NCI-H774 (cell line): Measurements from ENCODE around the gene LPAR2.

Source experiments
- DNase-seq: peaks from one replicate; lab custom pipeline; 2025; lab: John Stamatoyannopoulos, UW

Gene LPAR2

GRCh38 chr19:19653597-19654147 lies 25.7 kb upstream of the LPAR2 start:
- no peak for DNase-seq

GRCh38 chr19:19652482-19653295 lies 24.7 kb upstream of the LPAR2 start:
- no peak for DNase-seq

GRCh38 chr19:19651076-19651475 lies 23.1 kb upstream of the LPAR2 start:
- DNase-seq: no peak

GRCh38 chr19:19650331-19650730 lies 22.3 kb upstream of the LPAR2 start:
- DNase-seq: no peak

- no peak for DNase-seq
Observed at GRCh38 chr19:19649580-19649995, 21.6 kb upstream of the LPAR2 start.

DNA sequence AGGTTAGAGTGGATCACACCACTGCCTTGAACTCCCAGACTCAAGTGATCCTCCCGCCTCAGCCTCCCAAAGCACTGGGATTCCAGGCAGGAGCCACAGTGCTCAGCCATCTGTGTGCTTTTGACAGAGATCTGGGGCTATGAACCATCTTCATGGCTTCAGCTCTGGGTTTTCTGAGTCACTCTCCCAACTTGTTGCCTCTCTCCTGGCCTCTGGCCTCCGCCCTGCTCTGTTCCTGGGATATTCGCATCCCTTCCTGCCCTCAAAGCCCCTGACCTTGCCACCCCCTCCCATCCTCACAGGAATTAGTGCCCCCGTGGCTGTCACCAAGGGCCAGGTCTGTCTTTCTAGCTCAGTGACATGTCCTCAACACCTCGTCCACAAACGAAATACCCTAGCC lies 21.1 kb upstream of the LPAR2 start:
- no peak for DNase-seq

GRCh38 chr19:19647037-19647835 lies 19.2 kb upstream of the LPAR2 start:
- DNase-seq: no peak

DNA sequence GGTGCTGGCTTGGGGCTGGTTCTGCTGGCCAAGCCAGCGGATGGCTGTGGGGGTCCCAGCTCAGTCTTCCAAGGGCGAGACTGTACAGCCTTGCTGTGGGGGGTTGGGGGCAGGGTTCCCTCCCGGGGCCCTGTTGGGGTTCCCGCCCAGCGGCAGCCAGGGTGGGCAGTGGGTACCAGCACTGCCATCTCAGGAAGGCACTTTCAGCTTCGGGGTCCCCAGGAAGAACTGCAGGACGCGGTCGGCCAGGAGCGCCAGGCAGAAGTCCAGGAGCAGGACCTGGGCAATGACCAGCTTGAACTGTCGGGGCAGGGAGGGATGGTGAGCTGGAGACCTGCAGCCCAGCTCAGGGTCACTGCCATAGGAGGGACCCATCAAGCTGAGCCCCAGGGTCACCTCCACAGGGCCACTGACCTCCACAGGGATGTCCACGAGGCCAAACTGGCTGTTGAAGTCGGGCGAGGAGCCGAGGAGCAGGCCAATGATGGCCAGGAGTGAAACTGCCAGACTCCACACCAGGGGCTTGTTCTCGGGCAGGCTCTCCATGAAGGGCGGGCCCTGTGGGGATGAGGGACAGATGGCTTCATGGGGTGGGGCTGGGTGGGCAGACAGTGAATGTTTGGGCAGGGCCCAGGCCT lies 17.3 kb upstream of the LPAR2 start:
- no peak for DNase-seq

- no peak for DNase-seq
Observed at GRCh38 chr19:19644054-19644388, 16.0 kb upstream of the LPAR2 start.

DNA sequence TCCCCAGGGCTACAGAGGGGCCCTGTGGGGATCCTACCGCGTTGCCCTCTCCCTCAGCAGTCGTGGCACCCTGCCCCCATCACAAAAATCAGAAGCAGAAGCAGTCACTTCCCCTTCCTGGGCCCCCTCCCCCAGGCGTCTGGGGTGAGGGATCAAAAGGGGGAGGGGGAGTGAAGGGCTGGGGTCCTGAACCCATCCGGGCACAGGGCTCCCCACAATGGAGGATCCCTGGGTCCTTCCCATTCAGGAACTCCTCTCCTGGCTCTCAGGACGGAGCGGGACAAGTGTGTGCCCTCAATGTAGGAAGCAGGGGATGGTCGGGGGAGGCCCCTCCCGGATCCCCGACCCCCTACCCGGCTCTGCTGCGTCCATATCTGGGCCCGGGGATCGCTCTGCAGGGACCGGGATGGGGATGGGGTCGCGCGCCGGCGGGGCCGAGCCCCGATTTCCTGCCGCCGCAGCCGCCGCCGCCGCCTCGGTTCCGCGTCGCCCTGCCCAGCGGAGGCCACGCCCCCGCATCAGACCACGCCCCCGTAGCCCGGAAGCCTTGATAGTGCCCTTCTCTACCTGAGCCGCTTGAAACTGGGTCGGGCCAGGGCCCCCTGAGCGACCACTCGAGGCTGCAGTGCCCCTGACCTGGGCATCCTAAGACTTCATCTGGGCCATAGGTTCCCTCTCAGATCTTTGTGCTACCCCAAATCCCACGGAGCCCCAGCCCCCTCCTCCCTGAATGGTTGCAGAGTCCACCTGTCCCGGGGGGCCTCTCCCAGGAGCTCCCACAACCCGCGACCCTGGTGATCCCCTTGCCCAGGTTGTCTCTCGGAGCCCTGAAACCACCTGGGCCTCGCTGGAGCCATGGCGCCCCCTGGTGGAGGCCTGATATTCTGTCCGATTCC lies 15.4 kb upstream of the LPAR2 start, which contains the start of gene GMIP:
Gene GMIP, minus strand, starts transcription at position 500 of the 896 bp plus-strand sequence. Its CDS starts 128 bp downstream, at position 372.
- DNase-seq: peak; percentile 39

DNA sequence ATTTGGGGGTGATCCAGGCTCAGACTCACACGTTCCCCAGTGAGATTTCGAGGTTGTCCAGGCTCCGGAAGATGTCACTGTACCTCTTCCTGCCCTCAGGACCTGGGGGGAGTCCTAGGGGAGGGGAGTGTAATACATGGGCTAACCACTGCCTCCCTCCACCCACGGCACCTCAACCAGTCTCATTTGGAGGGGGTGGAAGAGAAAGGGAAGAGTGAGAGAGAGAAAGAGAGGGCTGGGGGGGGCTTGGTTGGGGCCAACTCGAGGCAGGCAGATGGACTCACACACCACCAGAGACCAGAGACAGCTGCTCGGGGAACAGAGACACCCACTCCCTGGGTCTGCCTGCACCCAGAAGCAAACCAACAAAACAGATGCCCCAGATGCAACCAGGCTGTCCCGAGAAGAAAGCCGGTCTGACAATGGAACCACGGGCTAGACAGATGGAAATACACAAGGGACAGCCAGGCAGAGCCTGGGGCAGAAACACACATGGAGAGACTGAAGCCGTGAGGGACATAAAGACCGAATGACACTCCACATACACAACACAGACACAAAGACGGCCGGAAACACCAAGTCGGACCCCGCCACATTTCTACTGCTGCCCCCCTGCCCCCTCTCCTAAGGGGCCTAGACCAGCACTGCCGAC lies 14.6 kb upstream of the LPAR2 start:
- DNase-seq: no peak

- no peak for DNase-seq
Observed at GRCh38 chr19:19637523-19638251, 9.7 kb upstream of the LPAR2 start.

DNA sequence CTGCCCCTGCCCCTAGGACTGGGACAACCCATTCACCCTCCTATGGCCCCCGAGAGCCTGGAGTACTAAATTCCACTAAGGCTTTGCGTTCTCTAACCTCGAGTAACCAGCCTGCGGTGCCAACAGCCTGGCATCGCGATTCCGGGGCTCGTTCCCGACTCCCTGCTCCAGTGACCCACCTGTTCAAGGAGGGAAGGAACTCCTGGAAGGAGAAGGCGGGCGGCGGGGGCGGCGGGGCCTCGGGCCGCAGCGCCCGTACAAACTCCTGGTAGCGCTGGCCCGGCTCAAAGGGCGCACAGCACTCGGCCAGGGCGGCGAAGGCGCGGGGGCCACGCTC lies 9.1 kb upstream of the LPAR2 start:
- no peak for DNase-seq

DNA sequence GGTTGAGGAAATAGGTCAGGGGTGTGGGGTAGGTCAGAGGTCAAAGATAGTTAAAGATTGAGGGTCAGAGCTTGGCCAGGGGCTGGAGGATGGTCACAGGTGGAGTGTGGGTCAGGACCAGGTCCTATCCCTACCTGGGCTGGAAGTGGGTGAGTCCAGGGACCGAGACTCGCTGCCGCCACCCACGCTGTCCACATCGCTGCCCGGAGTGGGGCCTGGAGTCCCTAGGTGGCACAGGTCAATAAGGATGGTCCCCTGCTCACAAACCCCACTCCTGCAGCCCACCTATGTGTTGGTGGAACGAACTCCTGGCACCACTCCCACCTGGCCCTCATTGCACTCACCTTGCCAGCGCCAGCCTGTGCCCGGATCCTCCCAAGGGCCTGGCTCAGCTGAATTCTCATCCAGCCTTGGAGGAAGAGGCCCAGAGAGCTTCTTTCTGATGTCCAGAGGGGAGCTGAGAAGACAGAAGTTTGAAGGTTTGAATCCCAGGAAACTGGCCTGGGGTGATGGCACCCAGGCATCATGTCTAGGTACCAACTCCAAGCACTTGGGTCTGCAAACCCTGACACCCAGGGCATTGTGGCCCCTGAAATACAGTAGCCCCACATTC lies 8.7 kb upstream of the LPAR2 start:
- no peak for DNase-seq

- DNase-seq: no peak
Observed at GRCh38 chr19:19635313-19635702, 7.3 kb upstream of the LPAR2 start.

DNA sequence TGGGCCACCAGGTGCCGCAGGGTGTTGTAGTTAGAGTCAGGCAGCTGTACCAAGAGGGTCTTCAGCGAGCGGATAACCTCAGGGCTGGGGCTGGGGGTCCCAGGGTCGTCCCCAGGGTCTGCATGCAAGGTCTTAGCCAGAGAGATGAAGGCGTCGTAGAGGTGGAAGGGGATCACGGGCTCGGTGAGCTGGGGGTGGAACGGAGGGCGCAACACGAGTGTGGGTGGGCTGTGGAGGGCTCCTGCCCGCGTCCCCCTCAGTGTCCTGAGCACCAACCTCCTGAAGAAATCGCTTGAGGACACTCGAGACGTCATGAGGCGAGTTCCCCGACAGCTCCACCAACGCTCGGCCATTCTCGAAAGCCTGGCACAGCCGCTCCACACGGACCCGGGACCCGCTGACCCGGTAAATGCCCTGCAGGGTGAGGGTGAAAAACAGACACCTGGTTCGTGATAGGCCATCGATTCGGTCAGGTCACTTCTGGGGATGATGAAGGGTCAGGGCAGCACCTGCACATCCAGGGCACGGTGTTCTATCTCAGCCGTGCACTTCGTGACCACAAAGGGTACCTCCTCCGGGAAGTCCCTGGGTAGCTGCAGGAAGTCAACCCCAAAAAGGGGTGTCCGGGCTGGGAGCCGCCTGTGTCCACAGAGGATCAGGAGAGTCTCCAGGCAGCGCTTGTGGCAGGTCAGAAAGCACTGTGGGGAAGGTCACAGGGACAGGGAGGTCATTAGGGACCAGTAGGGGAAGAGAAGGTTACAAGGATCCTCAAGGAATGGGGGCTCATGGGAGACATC lies 6.7 kb upstream of the LPAR2 start:
- DNase-seq: no peak

DNA sequence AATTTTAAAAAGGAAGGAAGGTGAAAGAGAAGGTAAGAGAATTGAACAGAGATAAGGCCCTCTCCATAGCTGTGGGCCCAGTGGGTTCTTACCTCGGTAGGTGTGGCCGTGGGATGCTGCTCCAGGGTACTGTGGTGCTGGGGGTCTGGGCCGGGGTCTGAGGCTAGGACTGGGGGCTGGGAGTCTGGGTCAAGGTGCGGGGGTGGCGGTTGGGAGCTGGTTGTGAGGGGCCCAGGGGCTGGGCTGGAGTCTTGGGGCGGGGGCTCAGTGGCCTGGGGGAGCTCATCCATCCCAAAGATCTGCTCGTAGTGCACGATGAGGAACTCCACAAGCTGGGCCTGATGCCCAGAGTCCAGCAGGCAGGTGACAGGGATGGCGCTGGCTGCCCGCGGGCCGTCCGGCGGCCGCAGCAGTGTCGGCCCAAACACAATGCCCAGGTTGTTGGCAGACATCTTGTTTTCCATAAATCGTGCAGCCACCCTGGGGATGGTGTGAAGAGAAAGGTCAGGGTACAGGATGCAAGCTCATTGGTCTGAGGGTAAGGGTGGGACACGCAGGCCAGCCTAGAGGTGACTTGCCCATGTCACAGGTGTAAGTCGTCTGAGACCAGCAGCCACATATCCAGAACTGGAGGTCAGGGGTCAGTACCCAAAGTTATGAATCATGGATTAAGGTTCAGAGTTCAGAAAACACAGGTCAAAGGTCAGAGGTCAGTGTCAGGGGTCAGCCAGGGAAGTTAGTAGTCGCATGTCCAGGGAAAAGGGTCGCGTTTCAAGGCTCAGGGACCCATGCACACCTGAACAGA lies 5.9 kb upstream of the LPAR2 start:
- no peak for DNase-seq

- DNase-seq: no peak
Observed at GRCh38 chr19:19632661-19633060, 4.6 kb upstream of the LPAR2 start.
